K562 (cell line): ENCODE results near the gene SLC35E2B.
"Not testable (repeated sequence)": the region's sequence is repeated elsewhere in the genome, so short reads cannot be mapped to it uniquely, and the experiment has no call there.

Source experiments
- ARNT ChIP-seq, 2 experiments: fragments of 450-650 bp; IDR thresholded peaks; 2 replicates each; pipeline ENCODE4 v1.6.1; 2016; ENCODE audit warnings: mild to moderate bottlenecking in 1 of 2
- EZH2 ChIP-seq: IDR thresholded peaks from 2 replicates; pipeline ENCODE4 v1.6.1; 2012; ENCODE audit warnings: low read depth, mild to moderate bottlenecking, inconsistent platforms, low read length, borderline replicate concordance
- FOXK2 ChIP-seq, 2 experiments: fragments of 450-650 bp; IDR thresholded peaks in 1 of 2; conservative IDR thresholded peaks in 1 of 2; 2 replicates each; pipeline ENCODE4 v1.6.1; 2016; ENCODE audit warnings: low read depth in 2 of 2, mild to moderate bottlenecking in 1 of 2
- MYNN ChIP-seq, 2 experiments: sonication (generic); formaldehyde crosslinking in 1 of 2; IDR thresholded peaks; 2 replicates each; pipeline versions ENCODE4 v1.5.0 to v1.6.1; 2016 to 2020; ENCODE audit warnings: antibody characterized with exemption in 1 of 2, missing genetic modification reagents in 1 of 2
- POLR2A ChIP-seq: fragments of 450-650 bp; conservative IDR thresholded peaks from 2 replicates; pipeline ENCODE4 v1.6.1; 2016
- ZNF217 ChIP-seq: sonication (generic); formaldehyde crosslinking; IDR thresholded peaks from 2 replicates; pipeline ENCODE4 v1.8.0; 2022; ENCODE audit warnings: mild to moderate bottlenecking, missing genetic modification reagents
- TF ChIP-seq, protein P1 (sequence below): IDR thresholded peaks from 2 replicates; pipeline ENCODE4 v1.6.1; 2012; ENCODE audit warnings: low read depth, low read length, improper control_type of control experiment, borderline replicate concordance
- TF ChIP-seq, protein P2 (sequence below), 3 experiments: IDR thresholded peaks in 2 of 3; conservative IDR thresholded peaks in 1 of 3; 2 replicates each; pipeline ENCODE4 v1.5.1; 2011 to 2012; ENCODE audit warnings: low read length in 3 of 3, mild to moderate bottlenecking in 3 of 3, control low read depth in 2 of 3, improper control_type of control experiment in 1 of 3, inconsistent platforms in 1 of 3, low read depth in 1 of 3, mixed read lengths in 1 of 3, moderate library complexity in 1 of 3; ENCODE audit not compliant: insufficient read depth in 2 of 3

DNA sequence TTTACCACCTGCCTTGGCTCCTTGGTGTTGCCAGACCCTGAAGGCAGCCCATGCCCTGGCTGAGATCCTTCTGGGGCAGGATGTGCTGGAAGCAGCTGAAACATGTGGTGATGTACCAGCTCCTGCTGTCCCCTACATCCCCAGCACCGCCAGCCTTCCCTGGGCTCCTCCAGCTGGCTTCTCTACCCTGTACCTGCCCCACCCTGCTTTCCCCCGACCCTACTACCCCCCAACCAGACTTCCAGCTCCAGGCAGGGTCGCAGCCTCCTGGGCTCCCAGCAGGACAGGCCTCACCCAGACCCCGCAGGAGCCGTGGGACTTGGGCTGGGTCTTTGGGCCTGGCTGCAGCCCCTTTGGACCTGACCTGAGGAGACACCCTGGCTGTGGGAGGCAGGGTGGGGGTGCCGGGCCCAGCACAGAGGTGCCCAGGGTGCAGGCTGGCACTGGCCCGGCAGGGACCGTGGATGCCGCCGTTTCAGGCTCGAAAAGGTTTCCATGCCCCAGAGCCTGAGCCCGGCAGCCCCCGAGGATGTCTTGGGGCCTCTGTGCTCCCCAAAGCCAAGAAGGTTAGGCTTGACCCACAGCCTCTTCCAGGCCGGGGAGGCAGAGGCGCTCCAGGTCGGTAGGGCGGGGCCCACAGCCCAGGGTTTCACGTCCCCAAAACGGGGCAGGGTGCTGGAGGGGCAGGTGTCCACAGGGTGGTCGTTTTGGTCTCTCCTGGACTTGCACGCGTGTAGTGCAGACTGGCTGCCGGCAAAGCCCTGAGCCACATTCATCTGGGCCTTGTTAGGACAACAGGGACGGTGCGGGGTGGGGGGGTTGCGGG lies 5.0 kb upstream of the SLC35E2B start:
- not testable (repeated sequence) for TF ChIP-seq ARNT (IDR thresholded peaks at IDR 0.05); EZH2; POLR2A; MYNN (IDR thresholded peaks at IDR 0.05); MYNN (CRISPR knock-in tag; IDR thresholded peaks at IDR 0.05); ZNF217; FOXK2 (conservative IDR thresholded peaks at IDR 0.05 in 1 of 2, IDR thresholded peaks at IDR 0.05 in 1 of 2; ENCODE audit: low read depth in 2 of 2)
- TF ChIP-seq, protein P1, sequence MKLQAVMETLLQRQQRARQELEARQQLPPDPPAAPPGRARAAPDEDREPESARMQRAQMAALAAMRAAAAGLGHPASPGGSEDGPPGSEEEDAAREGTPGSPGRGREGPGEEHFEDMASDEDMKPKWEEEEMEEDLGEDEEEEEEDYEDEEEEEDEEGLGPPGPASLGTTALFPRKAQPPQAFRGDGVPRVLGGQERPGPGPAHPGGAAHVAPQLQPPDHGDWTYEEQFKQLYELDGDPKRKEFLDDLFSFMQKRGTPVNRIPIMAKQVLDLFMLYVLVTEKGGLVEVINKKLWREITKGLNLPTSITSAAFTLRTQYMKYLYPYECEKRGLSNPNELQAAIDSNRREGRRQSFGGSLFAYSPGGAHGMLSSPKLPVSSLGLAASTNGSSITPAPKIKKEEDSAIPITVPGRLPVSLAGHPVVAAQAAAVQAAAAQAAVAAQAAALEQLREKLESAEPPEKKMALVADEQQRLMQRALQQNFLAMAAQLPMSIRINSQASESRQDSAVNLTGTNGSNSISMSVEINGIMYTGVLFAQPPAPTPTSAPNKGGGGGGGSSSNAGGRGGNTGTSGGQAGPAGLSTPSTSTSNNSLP, result not testable (repeated sequence)
- TF ChIP-seq, protein P2, sequence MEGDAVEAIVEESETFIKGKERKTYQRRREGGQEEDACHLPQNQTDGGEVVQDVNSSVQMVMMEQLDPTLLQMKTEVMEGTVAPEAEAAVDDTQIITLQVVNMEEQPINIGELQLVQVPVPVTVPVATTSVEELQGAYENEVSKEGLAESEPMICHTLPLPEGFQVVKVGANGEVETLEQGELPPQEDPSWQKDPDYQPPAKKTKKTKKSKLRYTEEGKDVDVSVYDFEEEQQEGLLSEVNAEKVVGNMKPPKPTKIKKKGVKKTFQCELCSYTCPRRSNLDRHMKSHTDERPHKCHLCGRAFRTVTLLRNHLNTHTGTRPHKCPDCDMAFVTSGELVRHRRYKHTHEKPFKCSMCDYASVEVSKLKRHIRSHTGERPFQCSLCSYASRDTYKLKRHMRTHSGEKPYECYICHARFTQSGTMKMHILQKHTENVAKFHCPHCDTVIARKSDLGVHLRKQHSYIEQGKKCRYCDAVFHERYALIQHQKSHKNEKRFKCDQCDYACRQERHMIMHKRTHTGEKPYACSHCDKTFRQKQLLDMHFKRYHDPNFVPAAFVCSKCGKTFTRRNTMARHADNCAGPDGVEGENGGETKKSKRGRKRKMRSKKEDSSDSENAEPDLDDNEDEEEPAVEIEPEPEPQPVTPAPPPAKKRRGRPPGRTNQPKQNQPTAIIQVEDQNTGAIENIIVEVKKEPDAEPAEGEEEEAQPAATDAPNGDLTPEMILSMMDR (IDR thresholded peaks at IDR 0.05 in 2 of 3, conservative IDR thresholded peaks at IDR 0.05 in 1 of 3; ENCODE audit: insufficient read depth in 2 of 3, low read depth in 1 of 3, low read length in 3 of 3), result not testable (repeated sequence)
